HG03565 (cell line): ENCODE results near the gene TAB2.

ENCODE experiments used
- ATAC-seq: cut with Tn5 transposase; IDR thresholded peaks from one replicate; pipeline ENCODE4 v1.9.1; 2021; ENCODE audit warnings: mild to moderate bottlenecking, moderate library complexity; ENCODE audit not compliant: unreplicated experiment

TAB2 gene

GRCh38 chr6:149405823-149406765, 88.6 kb downstream of the TAB2 start:
- ATAC-seq = no peak

GRCh38 chr6:149409617-149410016, 92.1 kb downstream of the TAB2 start:
- ATAC-seq = no peak

- no peak for ATAC-seq
Measured at GRCh38 chr6:149410557-149410956, 93.0 kb downstream of the TAB2 start.

- ATAC-seq = no peak
Measured at GRCh38 chr6:149414009-149414408, 96.5 kb downstream of the TAB2 start.

GRCh38 chr6:149414821-149415220, 97.3 kb downstream of the TAB2 start:
- no peak for ATAC-seq

- no peak for ATAC-seq
Measured at GRCh38 chr6:149419696-149420404, 102.3 kb downstream of the TAB2 start.

- no peak for ATAC-seq
Measured at GRCh38 chr6:149421132-149421531, 103.6 kb downstream of the TAB2 start.

- no peak for ATAC-seq
Measured at GRCh38 chr6:149422581-149422980, 105.1 kb downstream of the TAB2 start.

GRCh38 chr6:149423964-149424440, 106.5 kb downstream of the TAB2 start:
- no peak for ATAC-seq

GRCh38 chr6:149425224-149425623, 107.7 kb downstream of the TAB2 start:
- no peak for ATAC-seq

GRCh38 chr6:149425754-149426153, 108.2 kb downstream of the TAB2 start:
- ATAC-seq = no peak

GRCh38 chr6:149428606-149429005, 111.1 kb downstream of the TAB2 start:
- ATAC-seq = no peak

- ATAC-seq = no peak
Measured at GRCh38 chr6:149429427-149430360, 112.2 kb downstream of the TAB2 start.

- ATAC-seq = peak; percentile 75
Measured at GRCh38 chr6:149431905-149432775, 114.6 kb downstream of the TAB2 start.

- no peak for ATAC-seq
Measured at GRCh38 chr6:149433405-149433804, 115.9 kb downstream of the TAB2 start.

- no peak for ATAC-seq
Measured at GRCh38 chr6:149433881-149434280, 116.4 kb downstream of the TAB2 start.

GRCh38 chr6:149435919-149436586, 118.5 kb downstream of the TAB2 start:
- no peak for ATAC-seq

- ATAC-seq = no peak
Measured at GRCh38 chr6:149436647-149437046, 119.1 kb downstream of the TAB2 start.

- no peak for ATAC-seq
Measured at GRCh38 chr6:149437212-149437611, 119.7 kb downstream of the TAB2 start.
